Tibial artery (tissue), 4 donors: ENCODE measurements around the gene CCDC102B.

Experiments
- DNase-seq, 2 donors: peaks; one replicate each; pipeline ENCODE4 v3.0.0-alpha.2; 2019
- H3K27ac ChIP-seq, 2 donors: fragments of 200-600 bp; sonication (generic) in 1 of 2; 1 replicate in 1 of 2; 2 replicates in 1 of 2; pipeline ENCODE4 v1.5.1; 2018 to 2019; ENCODE audit warnings: mild to moderate bottlenecking in 1 of 2
- H3K27me3 ChIP-seq, 2 donors: fragments of 200-600 bp; sonication (generic) in 1 of 2; one replicate each; pipeline versions ENCODE4 v1.5.1 to v1.6.0; 2016 to 2019
- H3K36me3 ChIP-seq, 3 donors: fragments of 200-600 bp; sonication (generic) in 2 of 3; one replicate each; pipeline ENCODE4 v1.5.1; 2016 to 2019; ENCODE audit warnings: mild to moderate bottlenecking in 2 of 3
- H3K4me1 ChIP-seq, 4 donors: fragments of 200-600 bp; sonication (generic) in 2 of 4; 1 replicate in 3 of 4; 2 replicates in 1 of 4; pipeline ENCODE4 v1.5.1; 2016 to 2019
- H3K4me3 ChIP-seq, 2 donors: fragments of 200-600 bp; sonication (generic) in 1 of 2; 1 replicate in 1 of 2; 2 replicates in 1 of 2; pipeline ENCODE4 v1.5.1; 2018 to 2019; ENCODE audit warnings: mild to moderate bottlenecking in 2 of 2
- H3K9me3 ChIP-seq, 3 donors: fragments of 200-600 bp; sonication (generic) in 1 of 3; one replicate each; pipeline ENCODE4 v1.5.1; 2016 to 2019
- intact Hi-C: fragments of 100-400 bp; cut with DNase I; formaldehyde crosslinking; loops from one replicate; pipeline ENCODE4 v1.15.0; 2023; ENCODE audit warnings: low total_unique reads
- TF ChIP-seq, protein P1 (sequence below), 2 experiments: fragments of 200-600 bp in 1 of 2; fragments of 450-650 bp in 1 of 2; IDR thresholded peaks; one replicate each; pipeline ENCODE4 v1.5.1; 2017 to 2019; ENCODE audit warnings: antibody characterized with exemption in 2 of 2, mild to moderate bottlenecking in 1 of 2, moderate library complexity in 1 of 2

Gene CCDC102B

DNA sequence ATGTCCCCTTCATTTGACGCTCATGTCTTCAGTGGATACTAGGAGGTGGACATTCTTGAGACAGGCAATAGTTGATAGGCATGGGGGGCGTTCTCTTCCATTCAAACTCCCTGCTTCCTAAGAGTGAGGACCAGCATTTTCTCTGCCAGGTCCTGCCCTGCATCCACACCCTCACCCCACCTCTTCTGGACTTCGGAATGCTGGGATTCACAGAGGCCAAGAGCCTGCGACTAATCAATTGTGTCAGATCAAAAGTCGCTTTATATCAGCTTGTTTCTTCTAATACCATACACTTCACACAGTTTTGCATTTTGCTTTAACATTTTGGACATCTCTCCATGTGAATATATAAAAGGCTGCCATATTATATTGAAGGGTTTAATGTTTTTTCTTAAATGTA, 210.7 kb downstream of the CCDC102B start:
- Histone ChIP-seq H3K4me3 (no peak overlapping the region), H3K27ac (no peak overlapping the region), H3K27me3 (no peaks in the 10 kb centered on the region), H3K36me3 (no peaks in the 10 kb centered on the region), H3K9me3 (no peaks in the 10 kb centered on the region), H3K4me1 (no peaks in the 10 kb centered on the region)
- intact Hi-C loops: no loop called here
- TF ChIP-seq, protein P1, sequence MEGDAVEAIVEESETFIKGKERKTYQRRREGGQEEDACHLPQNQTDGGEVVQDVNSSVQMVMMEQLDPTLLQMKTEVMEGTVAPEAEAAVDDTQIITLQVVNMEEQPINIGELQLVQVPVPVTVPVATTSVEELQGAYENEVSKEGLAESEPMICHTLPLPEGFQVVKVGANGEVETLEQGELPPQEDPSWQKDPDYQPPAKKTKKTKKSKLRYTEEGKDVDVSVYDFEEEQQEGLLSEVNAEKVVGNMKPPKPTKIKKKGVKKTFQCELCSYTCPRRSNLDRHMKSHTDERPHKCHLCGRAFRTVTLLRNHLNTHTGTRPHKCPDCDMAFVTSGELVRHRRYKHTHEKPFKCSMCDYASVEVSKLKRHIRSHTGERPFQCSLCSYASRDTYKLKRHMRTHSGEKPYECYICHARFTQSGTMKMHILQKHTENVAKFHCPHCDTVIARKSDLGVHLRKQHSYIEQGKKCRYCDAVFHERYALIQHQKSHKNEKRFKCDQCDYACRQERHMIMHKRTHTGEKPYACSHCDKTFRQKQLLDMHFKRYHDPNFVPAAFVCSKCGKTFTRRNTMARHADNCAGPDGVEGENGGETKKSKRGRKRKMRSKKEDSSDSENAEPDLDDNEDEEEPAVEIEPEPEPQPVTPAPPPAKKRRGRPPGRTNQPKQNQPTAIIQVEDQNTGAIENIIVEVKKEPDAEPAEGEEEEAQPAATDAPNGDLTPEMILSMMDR (IDR thresholded peaks at IDR 0.05): no peak
- DNase-seq: no peak

GRCh38 chr18:69021211-69021805, 223.4 kb downstream of the CCDC102B start:
- no peak for DNase-seq
- H3K36me3 ChIP-seq: no peaks in the 10 kb centered on the region
- H3K4me3 ChIP-seq: no peak overlapping the region
- H3K4me1 ChIP-seq: no peaks in the 10 kb centered on the region
- TF ChIP-seq, protein P1 (IDR thresholded peaks at IDR 0.05): no peak
- no peak overlapping the region for H3K27ac ChIP-seq
- no peaks in the 10 kb centered on the region for H3K27me3 ChIP-seq
- no peaks in the 10 kb centered on the region for H3K9me3 ChIP-seq
- intact Hi-C loops: no loop called here

DNA sequence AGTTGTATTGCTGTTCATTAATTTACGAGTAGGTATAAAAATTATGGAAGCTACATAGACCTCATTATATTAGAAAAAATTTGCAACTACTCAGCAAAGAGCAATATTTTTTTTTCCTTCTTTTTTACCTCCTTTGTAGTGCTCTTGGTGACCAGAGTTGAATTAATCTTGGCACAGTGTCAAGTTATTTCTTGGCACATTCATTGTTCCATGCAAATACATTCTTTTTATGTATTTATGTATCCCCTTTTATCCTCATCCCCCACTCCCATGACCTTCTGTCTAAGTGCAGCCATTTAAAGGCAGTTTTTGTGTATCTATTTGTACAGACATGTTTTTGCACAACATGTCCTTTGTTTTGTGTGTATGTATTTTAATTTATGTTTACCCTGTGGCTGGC, 224.5 kb downstream of the CCDC102B start:
- intact Hi-C loops: no loop called here
- DNase-seq: no peak

DNA sequence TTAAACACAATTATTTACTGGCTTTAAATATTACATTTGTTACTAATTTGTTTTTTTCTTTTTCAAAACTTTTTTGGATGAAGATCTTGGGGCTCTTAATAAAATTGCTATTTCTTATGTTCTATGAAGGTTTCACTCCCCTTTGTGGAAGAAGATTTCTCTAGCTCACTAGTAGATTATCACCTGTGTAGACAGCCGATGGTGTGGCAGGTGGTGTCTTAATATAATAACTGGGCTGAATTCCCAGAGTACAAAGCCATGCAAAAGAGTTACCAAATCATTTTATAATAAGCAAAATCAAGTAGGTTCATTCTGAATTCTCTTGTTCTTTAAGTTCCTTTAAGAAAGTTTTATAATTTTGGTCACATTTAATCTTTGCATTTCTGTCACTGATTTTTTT, 233.7 kb downstream of the CCDC102B start:
- no peaks in the 10 kb centered on the region for H3K36me3 ChIP-seq
- TF ChIP-seq, protein P1 (IDR thresholded peaks at IDR 0.05): no peak
- H3K27me3 ChIP-seq: no peaks in the 10 kb centered on the region
- intact Hi-C loops: no loop called here
- no peak overlapping the region for H3K27ac ChIP-seq
- H3K4me3 ChIP-seq: no peak overlapping the region
- no peak for DNase-seq
- H3K9me3 ChIP-seq: no peaks in the 10 kb centered on the region
- H3K4me1 ChIP-seq: no peaks in the 10 kb centered on the region

More for the DNA sequence above, 224.5 kb downstream of the CCDC102B start:
- no peaks in the 10 kb centered on the region for H3K36me3 ChIP-seq
- H3K27ac ChIP-seq: no peak overlapping the region
- H3K27me3 ChIP-seq: no peaks in the 10 kb centered on the region
- no peaks in the 10 kb centered on the region for H3K9me3 ChIP-seq
- no peaks in the 10 kb centered on the region for H3K4me1 ChIP-seq
- TF ChIP-seq, protein P1 (IDR thresholded peaks at IDR 0.05): no peak
- no peak overlapping the region for H3K4me3 ChIP-seq

DNA sequence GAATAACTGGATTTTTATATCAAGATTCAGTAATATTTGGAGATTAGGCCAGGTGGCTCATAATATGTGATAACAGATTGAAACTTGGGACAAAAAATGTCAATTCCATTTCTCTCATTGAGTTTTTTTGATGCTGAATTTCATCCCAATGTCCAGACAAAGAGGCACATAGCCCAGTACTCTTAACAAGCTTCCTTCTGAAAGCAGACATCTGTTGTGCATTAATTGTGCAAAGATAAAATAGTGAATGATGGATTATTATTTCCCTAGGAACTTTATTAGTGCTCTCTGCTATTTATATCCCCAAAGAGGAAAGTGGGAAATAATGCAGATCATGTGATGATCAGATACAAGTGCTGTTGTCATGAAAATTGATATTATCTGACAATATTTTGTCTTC, 234.1 kb downstream of the CCDC102B start:
- TF ChIP-seq, protein P1 (IDR thresholded peaks at IDR 0.05): no peak
- no peak for DNase-seq
- intact Hi-C loops: no loop called here

DNA sequence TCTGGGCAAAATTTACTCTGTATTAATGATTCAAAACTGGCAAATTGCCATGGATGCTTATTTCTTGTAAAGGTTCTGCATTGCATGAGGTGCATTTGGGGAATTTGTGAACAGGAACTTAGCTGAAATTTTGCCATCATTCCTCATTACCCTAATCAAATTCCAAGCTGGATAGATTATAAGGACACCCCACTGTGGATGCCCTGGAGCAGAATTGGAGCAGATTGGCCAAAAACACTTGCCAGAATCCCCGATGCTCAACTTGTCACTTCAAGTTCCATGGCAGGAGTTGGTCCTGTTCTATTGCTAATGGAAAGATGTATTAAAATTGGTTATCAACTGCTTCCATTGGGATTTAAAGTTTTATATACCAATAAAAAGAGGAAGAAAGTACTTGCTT, 237.9 kb downstream of the CCDC102B start:
- Histone ChIP-seq H3K9me3 (no peaks in the 10 kb centered on the region), H3K27me3 (no peaks in the 10 kb centered on the region), H3K27ac (no peak overlapping the region), H3K4me1 (no peaks in the 10 kb centered on the region), H3K4me3 (no peak overlapping the region), H3K36me3 (no peaks in the 10 kb centered on the region)
- DNase-seq: no peak
- TF ChIP-seq, protein P1 (IDR thresholded peaks at IDR 0.05): no peak
- intact Hi-C loops: no loop called here

More for the DNA sequence above, 234.1 kb downstream of the CCDC102B start:
- Histone ChIP-seq H3K4me3 (no peak overlapping the region), H3K9me3 (no peaks in the 10 kb centered on the region), H3K36me3 (no peaks in the 10 kb centered on the region), H3K27me3 (no peaks in the 10 kb centered on the region), H3K4me1 (no peaks in the 10 kb centered on the region), H3K27ac (no peak overlapping the region)
